ENCODE results near the gene ANGEL1.

DNA sequence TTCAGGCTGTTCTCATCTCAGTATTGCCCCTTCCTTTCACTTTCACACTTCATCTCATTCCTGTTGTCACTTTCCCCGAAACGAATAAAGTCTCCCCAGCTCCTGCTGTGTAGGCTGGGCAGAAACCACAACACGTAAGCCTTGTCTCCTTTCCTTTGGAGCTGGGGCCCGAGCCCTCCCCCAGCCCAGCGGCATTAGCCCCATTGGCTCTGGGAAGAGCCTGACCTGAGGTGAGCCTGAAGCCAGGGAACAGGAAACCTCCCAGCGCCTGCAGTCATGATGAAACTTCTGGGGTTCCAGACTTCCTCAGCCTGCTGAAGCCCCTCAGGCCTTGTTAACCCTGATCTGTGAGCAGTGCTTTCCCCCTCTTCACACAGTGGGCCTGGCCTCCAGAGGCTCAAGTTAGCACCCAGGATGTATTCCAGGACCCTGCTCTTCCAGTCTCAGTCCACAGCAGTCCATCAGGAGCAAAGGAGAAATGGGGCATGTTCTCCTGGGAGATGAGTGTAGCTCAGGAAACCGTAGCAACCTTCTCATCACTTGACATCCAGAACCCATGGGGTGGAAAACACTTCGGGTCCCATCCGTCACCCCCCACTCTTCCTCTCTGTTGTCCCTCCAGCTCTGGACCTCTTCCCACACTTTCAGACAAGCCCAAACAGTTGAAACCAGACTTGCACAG is 29.7 kb downstream of the ANGEL1 start:
- TF ChIP-seq, protein P1, sequence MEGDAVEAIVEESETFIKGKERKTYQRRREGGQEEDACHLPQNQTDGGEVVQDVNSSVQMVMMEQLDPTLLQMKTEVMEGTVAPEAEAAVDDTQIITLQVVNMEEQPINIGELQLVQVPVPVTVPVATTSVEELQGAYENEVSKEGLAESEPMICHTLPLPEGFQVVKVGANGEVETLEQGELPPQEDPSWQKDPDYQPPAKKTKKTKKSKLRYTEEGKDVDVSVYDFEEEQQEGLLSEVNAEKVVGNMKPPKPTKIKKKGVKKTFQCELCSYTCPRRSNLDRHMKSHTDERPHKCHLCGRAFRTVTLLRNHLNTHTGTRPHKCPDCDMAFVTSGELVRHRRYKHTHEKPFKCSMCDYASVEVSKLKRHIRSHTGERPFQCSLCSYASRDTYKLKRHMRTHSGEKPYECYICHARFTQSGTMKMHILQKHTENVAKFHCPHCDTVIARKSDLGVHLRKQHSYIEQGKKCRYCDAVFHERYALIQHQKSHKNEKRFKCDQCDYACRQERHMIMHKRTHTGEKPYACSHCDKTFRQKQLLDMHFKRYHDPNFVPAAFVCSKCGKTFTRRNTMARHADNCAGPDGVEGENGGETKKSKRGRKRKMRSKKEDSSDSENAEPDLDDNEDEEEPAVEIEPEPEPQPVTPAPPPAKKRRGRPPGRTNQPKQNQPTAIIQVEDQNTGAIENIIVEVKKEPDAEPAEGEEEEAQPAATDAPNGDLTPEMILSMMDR (IDR thresholded peaks at IDR 0.05): no peak
- no peak for TF ChIP-seq POLR2A (IDR thresholded peaks at IDR 0.05)

Data from body of pancreas (tissue), 4 donors.